ENCODE data around the gene MAML3.

GRCh38 chr4:139977838-139978609 is 176.0 kb downstream of the MAML3 start:
- no peak for TF ChIP-seq CTCF (CRISPR knock-in tag; IDR thresholded peaks at IDR 0.05)
- TF ChIP-seq NONO (IDR thresholded peaks at IDR 0.05), result no peak
- no peak for TF ChIP-seq NONO (CRISPR knock-in tag; conservative IDR thresholded peaks at IDR 0.05)
- no peak for TF ChIP-seq POLR2AphosphoS2 (IDR thresholded peaks at IDR 0.05; ENCODE audit: low read depth, low read length)
- TF ChIP-seq FOSL1 (CRISPR knock-in tag; IDR thresholded peaks at IDR 0.05; ENCODE audit: borderline replicate concordance), result no peak
- TF ChIP-seq POLR2AphosphoS5 (IDR thresholded peaks at IDR 0.05; ENCODE audit: low read depth, low read length), result no peak
- no peak for TF ChIP-seq ZNF282 (IDR thresholded peaks at IDR 0.05; ENCODE audit: partially characterized antibody)
- TF ChIP-seq ATF4 (CRISPR knock-in tag; IDR thresholded peaks at IDR 0.05), result no peak
- no peak for TF ChIP-seq ZNF816 (CRISPR knock-in tag; IDR thresholded peaks at IDR 0.05; ENCODE audit: borderline replicate concordance)

Data from HepG2 (cell line).